ENCODE data around the gene SMIM14.

GRCh38 chr4:39522068-39522467 is 116.6 kb downstream of the SMIM14 start:
- TF ChIP-seq POLR2AphosphoS5 (IDR thresholded peaks at IDR 0.05; ENCODE audit: low read depth, low read length) (no peak), CTCF (IDR thresholded peaks at IDR 0.05) (no peak), REST (IDR thresholded peaks at IDR 0.05; ENCODE audit: insufficient read depth in 1 of 2, low read depth in 2 of 2, low read length in 1 of 2) (no peak), SIN3A (IDR thresholded peaks at IDR 0.05; ENCODE audit: borderline replicate concordance, insufficient read depth, low read depth, low read length) (no peak), TCF7L2 (IDR thresholded peaks at IDR 0.05; ENCODE audit: low read depth, low read length) (no peak)
